A549 (cell line): ENCODE measurements around the gene TOR2A.

Experiments
- CTCF ChIP-seq: fragments of >200 bp; sonication (Bioruptor Twin); formaldehyde crosslinking; IDR thresholded peaks from 3 replicates; pipeline ENCODE4 v1.5.1; 2016
- FOSL2 ChIP-seq, 2 experiments: fragments of 450-650 bp in 1 of 2; fragments of >200 bp in 1 of 2; sonication (Bioruptor Twin) in 1 of 2; formaldehyde crosslinking; IDR thresholded peaks; 2 replicates each; pipeline versions ENCODE4 v1.5.0 to v1.6.1; 2016 to 2020; ENCODE audit warnings: mild to moderate bottlenecking in 1 of 2, moderate library complexity in 1 of 2
- MAX ChIP-seq: IDR thresholded peaks from 2 replicates; pipeline ENCODE4 v1.6.1; 2012
- MAZ ChIP-seq: fragments of 150-350 bp; IDR thresholded peaks from 2 replicates; pipeline ENCODE4 v1.6.1; 2014; ENCODE audit warnings: antibody characterized with exemption, low read depth, low read length, borderline replicate concordance
- POLR2A ChIP-seq: IDR thresholded peaks from 2 replicates; pipeline ENCODE4 v1.6.1; 2012; ENCODE audit warnings: mild to moderate bottlenecking, low read length
- RARB ChIP-seq: fragments of 250-450 bp; sonication (Bioruptor Pico); IDR thresholded peaks from 2 replicates; pipeline ENCODE4 v1.8.0; 2021; ENCODE audit warnings: mild to moderate bottlenecking, moderate library complexity
- USF2 ChIP-seq: fragments of 450-650 bp; IDR thresholded peaks from 2 replicates; pipeline ENCODE4 v1.6.1; 2014; ENCODE audit warnings: antibody characterized with exemption

DNA sequence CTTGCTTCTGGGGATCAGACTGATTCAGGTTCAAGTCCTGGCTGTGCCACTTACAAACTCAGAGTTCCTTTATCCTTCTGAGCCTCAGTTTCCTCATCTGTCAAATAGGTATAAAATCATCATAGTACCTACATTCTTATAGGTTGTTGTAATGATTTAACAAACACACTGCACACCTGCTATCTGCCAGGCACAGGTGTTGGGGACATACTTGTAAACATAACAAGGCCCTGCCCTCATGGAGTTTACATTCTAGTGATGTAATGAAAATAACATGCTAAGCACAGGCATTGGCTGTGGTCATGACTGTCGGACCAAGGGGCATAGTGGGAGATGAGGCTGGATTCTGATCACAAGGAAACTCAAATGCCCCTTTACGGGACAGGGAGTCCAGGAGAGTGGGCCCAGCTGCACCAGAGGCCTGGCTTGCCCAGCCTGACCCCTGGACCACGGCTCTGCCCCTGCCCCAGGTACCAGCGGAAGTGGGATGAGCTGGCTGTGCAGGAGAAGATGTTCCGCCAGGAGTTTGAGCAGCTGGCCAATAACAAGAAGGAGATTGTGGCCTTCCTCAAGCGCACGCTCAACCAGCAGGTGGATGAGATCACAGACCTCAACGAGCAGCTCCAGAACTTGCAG, 26.0 kb downstream of the TOR2A start:
- TF ChIP-seq CTCF, result no peak
- TF ChIP-seq FOSL2 (IDR thresholded peaks at IDR 0.05), result no peak
- TF ChIP-seq FOSL2 (CRISPR knock-in tag; IDR thresholded peaks at IDR 0.05), result no peak
- TF ChIP-seq MAX, result no peak
- no peak for TF ChIP-seq MAZ
- TF ChIP-seq USF2, result no peak
- TF ChIP-seq POLR2A, result no peak
- TF ChIP-seq RARB (CRISPR knock-in tag), result no peak
